Suprapubic skin (tissue), 4 donors: ENCODE data around the gene ETV7. TPM values are rescaled to one million over a fixed set of nuclear protein-coding genes. Genes with fewer than 3 reads are reported as not detected.
A peak's percentile ranks its signal among the peaks of the same experiment; 100 is the strongest.

Experiments used
- DNase-seq, 2 donors: peaks; one replicate each; pipeline ENCODE4 v3.0.0-alpha.2; 2019; ENCODE audit warnings: low spot score in 2 of 2
- H3K27ac ChIP-seq: fragments of 200-600 bp; sonication (generic); one replicate; pipeline ENCODE4 v1.5.1; 2019
- H3K27me3 ChIP-seq: fragments of 200-600 bp; sonication (generic); one replicate; pipeline ENCODE4 v1.5.1; 2019
- H3K36me3 ChIP-seq: fragments of 200-600 bp; sonication (generic); one replicate; pipeline ENCODE4 v1.5.1; 2019
- H3K4me1 ChIP-seq: fragments of 200-600 bp; sonication (generic); one replicate; pipeline ENCODE4 v1.5.1; 2019
- H3K4me3 ChIP-seq: fragments of 200-600 bp; sonication (generic); one replicate; pipeline ENCODE4 v1.5.1; 2019; ENCODE audit warnings: mild to moderate bottlenecking
- H3K9me3 ChIP-seq: fragments of 200-600 bp; sonication (generic); one replicate; pipeline ENCODE4 v1.5.1; 2019
- CTCF ChIP-seq, 2 donors: fragments of 200-600 bp in 1 of 2; fragments of 450-650 bp in 1 of 2; sonication (generic) in 1 of 2; IDR thresholded peaks; one replicate each; pipeline ENCODE4 v1.5.1; 2016 to 2019; ENCODE audit warnings: antibody characterized with exemption in 2 of 2, mild to moderate bottlenecking in 1 of 2, moderate library complexity in 1 of 2
- EP300 ChIP-seq: sonication (generic); formaldehyde crosslinking; IDR thresholded peaks from one replicate; pipeline ENCODE4 v1.6.1; 2017; ENCODE audit warnings: antibody characterized with exemption
- POLR2A ChIP-seq, 2 donors: fragments of 450-650 bp; IDR thresholded peaks; one replicate each; pipeline ENCODE4 v1.6.1; 2017; ENCODE audit warnings: antibody characterized with exemption in 2 of 2, mild to moderate bottlenecking in 2 of 2, moderate library complexity in 2 of 2
- POLR2AphosphoS5 ChIP-seq, 3 donors: sonication (generic); formaldehyde crosslinking; IDR thresholded peaks; one replicate each; pipeline ENCODE4 v1.6.1; 2017; ENCODE audit warnings: antibody characterized with exemption in 3 of 3
- WGBS: methylation state at CpG from one replicate; pipeline ENCODE4 v1.1.5; 2018; 5-methylcytosine and 5-hydroxymethylcytosine counted together
- total RNA-seq, 4 donors: library from RNA; depleted of rRNA; stranded (reverse); fragments of >200 nt; gene quantifications; one replicate each; pipeline ENCODE4 v1.1.0, GENCODE V29; 2016

The ETV7 gene
- total RNA-seq, 4 donors from 2014 or later = 5.9 to 13.0 (median 9.5) TPM

- DNase-seq = no peak
- Histone ChIP-seq H3K27ac (no peak overlapping the region), H3K9me3 (no peaks in the 10 kb centered on the region), H3K27me3 (no peaks in the 10 kb centered on the region), H3K4me1 (peaks cover 12% of the 10 kb centered on the region), H3K4me3 (no peak overlapping the region), H3K36me3 (no peaks in the 10 kb centered on the region)
- 91% methylated on average over 3 of the region's 3 CpGs for WGBS
- TF ChIP-seq POLR2A (IDR thresholded peaks at IDR 0.05) (no peak), EP300 (no peak)
Observed at GRCh38 chr6:36357872-36358225, 29.6 kb downstream of the ETV7 start.

GRCh38 chr6:36355819-36356218, 31.6 kb downstream of the ETV7 start:
- WGBS = 85% methylated on average over 4 of the region's 4 CpGs
- DNase-seq = no peak
- Histone ChIP-seq H3K27ac (no peak overlapping the region), H3K9me3 (no peaks in the 10 kb centered on the region), H3K4me1 (peaks cover 12% of the 10 kb centered on the region), H3K27me3 (no peaks in the 10 kb centered on the region), H3K4me3 (no peak overlapping the region), H3K36me3 (no peaks in the 10 kb centered on the region)
- no peak for TF ChIP-seq CTCF (IDR thresholded peaks at IDR 0.05)
- no peak for TF ChIP-seq POLR2A (IDR thresholded peaks at IDR 0.05)
- no peak for TF ChIP-seq EP300
- no peak for TF ChIP-seq POLR2AphosphoS5 (IDR thresholded peaks at IDR 0.05)

- TF ChIP-seq POLR2A (IDR thresholded peaks at IDR 0.05) (no peak), POLR2AphosphoS5 (IDR thresholded peaks at IDR 0.05) (no peak), EP300 (no peak), CTCF (IDR thresholded peaks at IDR 0.05) (no peak)
- H3K27ac ChIP-seq = no peak overlapping the region
- no peaks in the 10 kb centered on the region for H3K27me3 ChIP-seq
- H3K4me3 ChIP-seq = no peak overlapping the region
- H3K4me1 ChIP-seq = no peaks in the 10 kb centered on the region
- no peaks in the 10 kb centered on the region for H3K36me3 ChIP-seq
- WGBS = 60% methylated on average over 4 of the region's 4 CpGs
- DNase-seq = no peak
- H3K9me3 ChIP-seq = no peaks in the 10 kb centered on the region
Observed at GRCh38 chr6:36353411-36353915, 34.0 kb downstream of the ETV7 start.

GRCh38 chr6:36352477-36353157, 34.9 kb downstream of the ETV7 start:
- no peak overlapping the region for H3K4me3 ChIP-seq
- DNase-seq = no peak
- no peaks in the 10 kb centered on the region for H3K36me3 ChIP-seq
- TF ChIP-seq EP300 (no peak), POLR2AphosphoS5 (IDR thresholded peaks at IDR 0.05) (no peak), POLR2A (IDR thresholded peaks at IDR 0.05) (no peak), CTCF (IDR thresholded peaks at IDR 0.05) (no peak)
- no peaks in the 10 kb centered on the region for H3K9me3 ChIP-seq
- H3K27ac ChIP-seq = no peak overlapping the region
- WGBS = 74% methylated on average over 8 of the region's 8 CpGs
- no peaks in the 10 kb centered on the region for H3K27me3 ChIP-seq
- H3K4me1 ChIP-seq = no peaks in the 10 kb centered on the region

- Histone ChIP-seq H3K36me3 (no peaks in the 10 kb centered on the region), H3K9me3 (no peaks in the 10 kb centered on the region), H3K4me1 (no peaks in the 10 kb centered on the region), H3K4me3 (no peak overlapping the region), H3K27ac (peak overlapping the region; percentile 8), H3K27me3 (no peaks in the 10 kb centered on the region)
- TF ChIP-seq POLR2A (IDR thresholded peaks at IDR 0.05) (no peak), EP300 (no peak), CTCF (IDR thresholded peaks at IDR 0.05) (no peak), POLR2AphosphoS5 (IDR thresholded peaks at IDR 0.05) (no peak)
- 82% methylated on average over 15 of the region's 15 CpGs for WGBS
- DNase-seq = no peak
Observed at GRCh38 chr6:36350681-36351571, 36.5 kb downstream of the ETV7 start.
